Epithelial cell of proximal tubule (primary cell): ENCODE data around the gene LBX1. TPM values are rescaled to one million over a fixed set of nuclear protein-coding genes. Genes with fewer than 3 reads are reported as not detected.
A peak's percentile ranks its signal among the peaks of the same experiment; 100 is the strongest.

Experiments
- DNase-seq: peaks from one replicate; pipeline ENCODE4 v3.0.0-alpha.2; 2011; ENCODE audit warnings: low read depth
- H3K4me3 ChIP-seq: 2 replicates; pipeline ENCODE4 v1.5.1; 2011; ENCODE audit warnings: low read depth, mild to moderate bottlenecking, low read length
- total RNA-seq: library from RNA; depleted of rRNA; stranded (reverse); fragments of >200 nt; gene quantifications from 2 replicates; pipeline ENCODE4 v1.2.3, GENCODE V29; 2015
- TF ChIP-seq, protein P1 (sequence below): conservative IDR thresholded peaks from 2 replicates; pipeline ENCODE4 v1.5.1; 2012; ENCODE audit warnings: low read depth, mild to moderate bottlenecking, low read length

The LBX1 gene
- total RNA-seq, 1 donor from 2014 or later = not detected

DNA sequence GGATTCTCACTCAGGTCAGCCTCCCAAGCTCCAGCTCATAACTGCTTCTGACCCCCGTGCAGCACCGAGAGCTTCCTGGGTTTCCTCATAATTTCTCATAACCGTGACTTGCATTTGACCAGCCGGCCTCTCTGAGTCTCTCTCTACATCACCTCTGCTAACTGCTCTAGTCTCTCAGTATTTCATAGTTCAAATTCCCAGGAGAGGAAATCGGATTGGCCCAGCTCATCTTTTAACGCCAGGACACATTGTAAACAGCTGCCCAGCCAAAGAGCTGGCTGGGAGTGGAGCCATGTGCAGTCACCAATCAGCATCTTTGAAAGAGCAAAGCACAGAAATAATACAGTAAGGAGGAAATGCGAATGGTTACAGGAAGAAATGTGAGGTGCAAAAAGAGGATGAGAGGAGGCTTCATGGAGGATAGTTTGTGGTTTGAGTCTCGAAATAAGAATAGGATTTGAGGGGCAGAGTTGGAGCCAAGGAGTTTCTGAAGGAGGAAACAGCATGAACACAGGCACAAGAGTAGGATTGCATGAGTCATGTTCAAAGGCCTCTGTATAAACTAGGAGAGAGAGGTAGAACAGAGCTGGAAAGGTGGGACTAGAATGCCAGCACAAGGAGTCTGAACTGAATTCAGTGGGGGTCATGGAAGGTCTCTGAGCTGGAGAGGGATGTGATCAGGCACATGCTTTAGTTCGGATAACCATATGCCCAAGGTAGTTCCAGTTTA, 15.2 kb upstream of the LBX1 start:
- no peak for DNase-seq
- TF ChIP-seq, protein P1, sequence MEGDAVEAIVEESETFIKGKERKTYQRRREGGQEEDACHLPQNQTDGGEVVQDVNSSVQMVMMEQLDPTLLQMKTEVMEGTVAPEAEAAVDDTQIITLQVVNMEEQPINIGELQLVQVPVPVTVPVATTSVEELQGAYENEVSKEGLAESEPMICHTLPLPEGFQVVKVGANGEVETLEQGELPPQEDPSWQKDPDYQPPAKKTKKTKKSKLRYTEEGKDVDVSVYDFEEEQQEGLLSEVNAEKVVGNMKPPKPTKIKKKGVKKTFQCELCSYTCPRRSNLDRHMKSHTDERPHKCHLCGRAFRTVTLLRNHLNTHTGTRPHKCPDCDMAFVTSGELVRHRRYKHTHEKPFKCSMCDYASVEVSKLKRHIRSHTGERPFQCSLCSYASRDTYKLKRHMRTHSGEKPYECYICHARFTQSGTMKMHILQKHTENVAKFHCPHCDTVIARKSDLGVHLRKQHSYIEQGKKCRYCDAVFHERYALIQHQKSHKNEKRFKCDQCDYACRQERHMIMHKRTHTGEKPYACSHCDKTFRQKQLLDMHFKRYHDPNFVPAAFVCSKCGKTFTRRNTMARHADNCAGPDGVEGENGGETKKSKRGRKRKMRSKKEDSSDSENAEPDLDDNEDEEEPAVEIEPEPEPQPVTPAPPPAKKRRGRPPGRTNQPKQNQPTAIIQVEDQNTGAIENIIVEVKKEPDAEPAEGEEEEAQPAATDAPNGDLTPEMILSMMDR = no peak
- H3K4me3 ChIP-seq = no peak overlapping the region

DNA sequence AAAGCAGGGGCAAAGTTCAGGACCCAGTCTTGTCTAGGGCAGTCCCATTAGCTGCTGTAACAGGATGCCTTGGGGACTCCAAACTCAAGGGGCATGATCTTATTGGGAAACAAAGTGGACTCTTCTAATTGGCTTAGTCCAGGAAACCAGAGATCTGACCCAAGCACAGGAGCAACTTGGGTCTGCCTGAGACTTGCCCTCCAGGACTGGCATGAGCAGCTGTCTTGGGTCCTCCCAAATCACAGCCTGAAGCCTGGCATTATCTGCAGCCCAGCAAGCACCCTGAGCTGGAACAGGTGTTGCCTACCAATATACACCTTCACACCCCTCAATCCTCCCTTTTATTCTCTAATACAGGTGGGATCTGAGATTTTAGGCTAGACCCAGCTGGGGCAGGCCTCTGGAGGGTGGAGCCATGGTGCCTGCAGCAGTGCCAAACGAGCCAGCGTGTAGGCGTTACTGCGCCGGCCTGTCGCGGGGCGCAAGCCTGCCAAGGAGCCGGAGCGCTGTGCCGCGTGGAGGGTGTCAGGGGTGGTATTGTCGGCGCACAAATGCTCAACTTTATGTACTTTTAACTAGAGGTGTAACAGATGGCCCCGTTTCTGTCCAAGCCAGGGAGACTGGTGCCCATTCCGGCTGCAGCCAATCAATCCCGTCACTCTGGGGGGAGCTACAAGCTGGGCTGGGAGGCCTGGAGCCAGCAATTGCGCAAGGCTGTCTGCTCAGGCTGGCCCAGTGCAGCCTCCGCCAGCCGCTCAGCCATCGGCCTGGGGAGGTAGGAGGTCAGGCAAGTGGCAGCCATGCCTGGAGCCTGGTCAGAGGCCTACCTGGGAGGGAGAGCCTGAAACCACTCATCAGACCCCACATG, 12.8 kb upstream of the LBX1 start:
- TF ChIP-seq, protein P1 = no peak
- no peak for DNase-seq
- H3K4me3 ChIP-seq = no peak overlapping the region

DNA sequence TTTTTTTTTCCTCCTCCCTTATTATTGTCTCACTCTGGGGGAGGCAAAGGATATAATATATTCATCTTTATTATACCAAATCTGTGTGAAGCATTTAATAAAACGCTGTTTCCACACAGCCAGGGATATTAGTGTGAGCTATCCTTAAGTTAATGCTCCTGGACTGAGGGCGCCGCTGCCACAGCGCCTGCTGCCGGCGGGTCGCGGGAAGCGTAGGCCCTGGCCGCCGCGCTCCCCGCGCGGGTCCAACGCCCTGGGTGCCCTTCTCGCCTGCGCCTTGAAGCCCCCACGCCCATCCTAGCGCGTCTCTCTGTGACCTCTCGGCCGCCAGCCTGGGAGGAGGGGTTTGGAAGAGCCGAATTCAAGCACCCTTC, 9.5 kb upstream of the LBX1 start:
- DNase-seq = no peak
- H3K4me3 ChIP-seq = no peak overlapping the region
- TF ChIP-seq, protein P1 = peak; percentile 70

DNA sequence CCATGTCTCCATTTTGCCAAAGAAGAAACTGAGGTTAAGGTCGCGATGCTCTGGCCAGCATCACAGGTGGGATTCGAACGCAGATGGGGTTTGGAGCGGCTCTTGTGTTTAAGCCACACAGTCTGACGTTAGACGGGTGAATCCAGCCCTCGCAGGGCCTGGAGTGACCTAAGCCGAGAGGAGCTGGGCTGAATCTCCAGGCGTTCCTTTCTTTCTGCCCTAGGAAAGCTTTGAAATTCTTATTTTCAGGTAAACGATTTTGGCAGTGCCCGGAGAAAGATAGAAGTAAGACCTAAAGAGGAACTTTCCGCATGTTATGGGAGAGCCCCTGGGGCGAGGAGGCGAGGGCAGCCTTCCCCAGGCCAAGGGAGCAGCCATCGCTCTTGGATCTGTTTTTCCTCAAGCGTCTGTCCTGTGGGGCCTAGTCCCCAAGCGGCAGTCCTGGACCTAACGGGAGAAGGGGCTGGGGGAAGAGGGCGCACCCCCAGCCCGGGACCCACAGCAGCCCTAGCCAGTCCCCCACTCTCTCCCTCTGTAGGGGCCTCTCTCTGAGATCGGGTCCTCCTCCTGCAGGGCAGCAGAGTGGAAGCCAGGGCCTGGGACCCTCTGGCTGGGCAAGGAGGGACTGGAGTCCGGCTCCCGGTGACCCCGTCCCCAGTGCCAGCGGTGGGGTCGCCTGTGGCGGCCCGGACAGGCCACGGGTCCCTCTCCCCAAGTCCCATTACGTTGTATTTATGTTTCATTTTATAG, 8.9 kb upstream of the LBX1 start:
- TF ChIP-seq, protein P1 = no peak
- H3K4me3 ChIP-seq = no peak overlapping the region
- DNase-seq = no peak

DNA sequence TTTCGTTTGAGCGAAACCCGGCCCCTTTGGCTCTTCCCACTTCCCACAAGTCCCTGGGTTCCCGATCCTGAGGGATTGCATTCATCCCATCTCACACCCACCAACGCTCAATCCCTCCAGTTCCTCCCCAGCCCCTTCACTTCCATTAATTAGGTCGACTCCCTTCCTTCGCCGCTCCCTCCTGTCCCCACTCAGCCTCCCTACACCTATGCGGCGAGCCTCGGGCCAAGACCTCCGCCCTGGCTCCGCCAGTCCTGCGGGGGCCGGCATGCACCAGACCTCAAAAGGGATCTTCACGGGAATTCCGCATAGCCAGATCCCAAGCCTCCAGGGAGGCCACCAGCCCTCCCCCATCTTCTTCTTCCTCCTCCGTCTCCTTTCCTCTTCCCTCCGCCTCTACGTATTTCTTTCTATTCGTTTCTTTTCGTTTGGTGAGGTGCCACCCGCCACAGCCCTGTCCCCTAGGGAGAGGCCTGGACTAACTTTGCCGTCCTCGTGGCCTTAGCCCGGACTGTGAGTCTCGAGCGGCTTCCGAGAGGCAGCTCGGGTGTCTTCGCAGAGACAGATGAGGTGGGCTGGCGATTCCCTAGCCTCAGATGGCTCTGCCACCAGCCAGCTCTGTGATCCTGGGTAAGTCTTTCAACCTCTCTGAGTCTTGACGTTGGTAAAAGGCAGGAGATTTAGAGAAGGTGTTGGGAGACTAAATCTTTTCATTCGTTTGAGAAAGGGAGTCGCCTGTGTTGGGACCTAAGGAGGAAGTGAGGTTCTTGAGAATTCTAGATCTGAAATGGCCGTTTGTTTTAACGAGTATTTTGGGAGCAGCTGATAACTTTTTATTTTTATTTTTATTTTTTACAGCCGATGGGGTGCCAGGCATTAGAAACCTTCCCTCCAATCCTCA, 8.1 kb upstream of the LBX1 start:
- no peak for DNase-seq
- TF ChIP-seq, protein P1 = no peak
- no peak overlapping the region for H3K4me3 ChIP-seq

DNA sequence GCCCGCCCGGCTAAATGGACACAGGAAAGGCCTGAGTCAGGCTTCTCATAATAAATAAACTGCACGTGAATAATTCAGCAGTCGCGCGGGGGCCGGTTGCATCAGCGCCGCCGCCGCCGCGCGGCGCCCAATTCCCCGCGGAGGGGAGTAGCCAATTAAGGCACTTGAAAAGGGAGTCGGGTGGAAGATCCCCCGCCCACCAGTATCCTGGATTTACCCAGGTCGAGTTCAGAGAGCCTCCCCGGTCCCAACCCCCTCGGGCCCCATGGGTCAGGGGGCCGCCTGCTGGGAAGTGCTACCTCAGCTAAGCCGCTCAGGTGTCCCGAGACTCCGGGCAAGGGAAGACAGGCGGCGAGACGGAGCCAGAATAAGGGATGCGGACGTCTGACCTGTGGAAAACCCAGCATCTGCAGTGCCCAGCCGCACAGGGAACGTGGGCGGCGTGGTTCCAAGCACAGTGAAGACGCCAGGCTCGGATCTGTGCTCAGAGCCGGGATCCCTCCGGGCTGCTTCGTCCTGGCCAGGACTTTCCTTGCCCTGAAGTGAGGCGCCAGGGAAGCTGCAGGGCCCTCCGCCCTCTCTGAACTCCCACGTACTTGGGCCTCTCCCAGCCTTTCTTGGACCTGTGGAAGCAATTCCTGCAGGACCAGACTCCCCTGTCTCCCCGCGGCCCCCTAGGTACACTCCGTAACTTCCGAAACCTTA, 7.3 kb upstream of the LBX1 start:
- H3K4me3 ChIP-seq = no peak overlapping the region
- no peak for DNase-seq
- TF ChIP-seq, protein P1 = no peak
